ENCODE results near the gene QDPR. TPM values are rescaled to one million over a fixed set of nuclear protein-coding genes. Genes with fewer than 3 reads are reported as not detected.

Gene QDPR
- total and polyA plus RNA-seq, 9 of the 15 experiments (the other 6 are each of a cell fraction or from before 2014, with no cell fraction given), result 5.7 to 29.7 (median 17.2) TPM

- no peak for ATAC-seq
- H3K4me2 ChIP-seq (ENCODE audit: insufficient read depth, low read length), result no peak overlapping the region
- in situ Hi-C loops (cut with MboI), result no loop called here
Observed at GRCh38 chr4:17476853-17477252, 35.0 kb downstream of the QDPR start.

GRCh38 chr4:17475481-17475880, 36.4 kb downstream of the QDPR start:
- Histone ChIP-seq H3K9me1 (ENCODE audit: control insufficient read depth, insufficient read depth, low read length) (no peaks in the 10 kb centered on the region), H3K4me1 (replicated peaks in 1 of 2; ENCODE audit: control insufficient read depth in 2 of 2, insufficient read depth in 2 of 2, low read length in 2 of 2) (peaks cover 0 to 2% of the 10 kb centered on the region in 2 experiments; a peak in 2 of 5 replicates), H3K79me2 (ENCODE audit: control insufficient read depth, insufficient read depth, low read length) (no peaks in the 10 kb centered on the region), H3K4me3 (no peak overlapping the region), H3K36me3 (ENCODE audit: control insufficient read depth, insufficient read depth, low read length) (no peaks in the 10 kb centered on the region), H3K4me2 (ENCODE audit: insufficient read depth, low read length) (no peak overlapping the region), H3K27me3 (ENCODE audit: control insufficient read depth in 2 of 2, insufficient read depth in 2 of 2, low read length in 2 of 2) (peaks cover 0 to 6% of the 10 kb centered on the region in 2 experiments; a peak in 2 of 5 replicates), H3K27ac (ENCODE audit: extremely low read depth, low read depth, low read length) (no peak overlapping the region), H3K9ac (ENCODE audit: insufficient read depth in 1 of 2, low read depth in 2 of 2, low read length in 2 of 2) (no peak overlapping the region), H2AFZ (ENCODE audit: low read depth, low read length) (no peak overlapping the region), H4K20me1 (replicated peaks; ENCODE audit: control insufficient read depth, insufficient read depth, low read length) (peaks cover under 1% of the 10 kb centered on the region; the same call in 1 of the 2 replicates), H3K9me3 (replicated peaks; ENCODE audit: control insufficient read depth, insufficient read depth, low read depth, low read length) (no peaks in the 10 kb centered on the region)
- DNase-seq (ENCODE audit: extremely low read depth in 1 of 4, low spot score in 3 of 4) (no peak), FAIRE-seq (no peak), ATAC-seq (no peak)
- no TSS peak for BruUV-seq (replicated peaks)
- intact Hi-C loops (cut with micrococcal nuclease) (no loop called here), in situ Hi-C loops (cut with MboI) (no loop called here)
- ChIA-PET CTCF (ENCODE audit: low intra/inter-chr PET ratio) (no interaction called here), POLR2A (no interaction called here)
- TF ChIP-seq CEBPG (CRISPR knock-in tag; IDR thresholded peaks at IDR 0.05) (no peak), CEBPG (tag; conservative IDR thresholded peaks at IDR 0.05 in 1 of 2, IDR thresholded peaks at IDR 0.05 in 1 of 2) (peak; percentile 54 to 92; a peak in 3 of 4 replicates), KLF1 (tag; IDR thresholded peaks at IDR 0.05) (no peak), ZNF239 (CRISPR knock-in tag; IDR thresholded peaks at IDR 0.05) (no peak), CEBPB (tag; IDR thresholded peaks at IDR 0.05) (peak; percentile 85), ZNF589 (CRISPR knock-in tag; IDR thresholded peaks at IDR 0.05; ENCODE audit: low read depth) (no peak), ZNF174 (CRISPR knock-in tag; IDR thresholded peaks at IDR 0.05) (no peak), DNMT1 (IDR thresholded peaks at IDR 0.05) (no peak), ZNF184 (CRISPR knock-in tag; IDR thresholded peaks at IDR 0.05) (no peak), NCOA2 (IDR thresholded peaks at IDR 0.05; ENCODE audit: partially characterized antibody in 2 of 2) (no peak), ZFP30 (CRISPR knock-in tag; IDR thresholded peaks at IDR 0.05; ENCODE audit: borderline replicate concordance) (no peak)

More at GRCh38 chr4:17476853-17477252, 35.0 kb downstream of the QDPR start:
- Histone ChIP-seq H4K20me1 (replicated peaks; ENCODE audit: control insufficient read depth, insufficient read depth, low read length) (no peaks in the 10 kb centered on the region), H3K27ac (ENCODE audit: extremely low read depth, low read depth, low read length) (no peak overlapping the region), H3K9me3 (replicated peaks; ENCODE audit: control insufficient read depth, insufficient read depth, low read depth, low read length) (no peaks in the 10 kb centered on the region; the same call in 1 of the 2 replicates), H2AFZ (ENCODE audit: low read depth, low read length) (no peak overlapping the region), H3K9me1 (ENCODE audit: control insufficient read depth, insufficient read depth, low read length) (no peaks in the 10 kb centered on the region), H3K9ac (ENCODE audit: insufficient read depth in 1 of 2, low read depth in 2 of 2, low read length in 2 of 2) (no peak overlapping the region), H3K27me3 (ENCODE audit: control insufficient read depth in 2 of 2, insufficient read depth in 2 of 2, low read length in 2 of 2) (no peaks in the 10 kb centered on the region), H3K79me2 (ENCODE audit: control insufficient read depth, insufficient read depth, low read length) (no peaks in the 10 kb centered on the region), H3K4me3 (no peak overlapping the region), H3K4me1 (replicated peaks in 1 of 2; ENCODE audit: control insufficient read depth in 2 of 2, insufficient read depth in 2 of 2, low read length in 2 of 2) (peaks cover 0 to 12% of the 10 kb centered on the region in 2 experiments; a peak in 2 of 5 replicates), H3K36me3 (ENCODE audit: control insufficient read depth, insufficient read depth, low read length) (no peaks in the 10 kb centered on the region)
- no TSS peak for BruUV-seq (replicated peaks)
- ChIA-PET CTCF (ENCODE audit: low intra/inter-chr PET ratio) (no interaction called here), POLR2A (no interaction called here)
- intact Hi-C loops (cut with micrococcal nuclease), result no loop called here
- TF ChIP-seq ERF (CRISPR knock-in tag; IDR thresholded peaks at IDR 0.05) (no peak), NEUROD1 (IDR thresholded peaks at IDR 0.05; ENCODE audit: borderline replicate concordance, low read depth, low read length, partially characterized antibody) (no peak), LARP7 (IDR thresholded peaks at IDR 0.05) (no peak), HCFC1 (IDR thresholded peaks at IDR 0.05; ENCODE audit: low read depth, low read length) (no peak)
- 22% methylated on average over 3 of the region's 3 CpGs for WGBS (ENCODE audit: insufficient coverage, low coverage, missing lambda C conversion rate)
- FAIRE-seq (no peak), DNase-seq (ENCODE audit: extremely low read depth in 1 of 4, low spot score in 3 of 4) (no peak)

Data from K562 (cell line).